ENCODE results near the gene ATG2B. TPM values are rescaled to one million over a fixed set of nuclear protein-coding genes. Genes with fewer than 3 reads are reported as not detected.

The ATG2B gene
- total RNA-seq, 3 donors from 2014 or later (not counting 1 experiment from before 2014, with no cell fraction given) = 34.8 to 45.6 (median 35.8) TPM

- H3K4me1 ChIP-seq (ENCODE audit: control insufficient read depth, insufficient read depth, low read length) = peaks cover 24% of the 10 kb centered on the region
- H3K9me3 Mint-ChIP-seq = no peaks in the 10 kb centered on the region
- WGBS (ENCODE audit: insufficient coverage) = 2% methylated on average over 27 of the region's 27 CpGs
- no peak for TF ChIP-seq CTCF (IDR thresholded peaks at IDR 0.05)
- peak overlapping the region; percentile 83 to 93 for H3K27ac Mint-ChIP-seq
- peak in 2 of 3 donors; percentile 18 to 28 for ATAC-seq
- intact Hi-C loops (cut with micrococcal nuclease) = loop anchor here (2.0 kb wide), 1 partner anchor 828 kb away; the partner anchor contains the start of gene GLRX5
- H3K27me3 ChIP-seq (ENCODE audit: control insufficient read depth, insufficient read depth, low read length) = no peaks in the 10 kb centered on the region
- H3K9me3 ChIP-seq (ENCODE audit: control insufficient read depth, insufficient read depth, low read length) = no peaks in the 10 kb centered on the region
- H3K36me3 ChIP-seq (ENCODE audit: control insufficient read depth, insufficient read depth, low read length) = no peaks in the 10 kb centered on the region
- H3K4me3 Mint-ChIP-seq = peak overlapping the region; percentile 91
- peak overlapping the region; percentile 88 for H3K4me3 ChIP-seq (ENCODE audit: low read length)
- DNase-seq = peak; percentile 35 to 87
- no peaks in the 10 kb centered on the region for H3K36me3 Mint-ChIP-seq
- no peaks in the 10 kb centered on the region for H3K27me3 Mint-ChIP-seq (ENCODE audit: low read depth in 2 of 2)
- peaks cover 35 to 48% of the 10 kb centered on the region in 2 donors for H3K4me1 Mint-ChIP-seq
- H3K27ac ChIP-seq (ENCODE audit: low read length) = peak overlapping the region; percentile 92
Measured at GRCh38 chr14:96362071-96362964, 823 bp downstream of the ATG2B start.

- H3K36me3 ChIP-seq (ENCODE audit: control insufficient read depth, insufficient read depth, low read length) = no peaks in the 10 kb centered on the region
- no peak for DNase-seq
- H3K27ac ChIP-seq (ENCODE audit: low read length) = no peak overlapping the region
- TF ChIP-seq CTCF (IDR thresholded peaks at IDR 0.05) = no peak
- H3K4me3 ChIP-seq (ENCODE audit: low read length) = no peak overlapping the region
- Mint-ChIP-seq H3K9me3 (no peaks in the 10 kb centered on the region), H3K27ac (no peak overlapping the region), H3K36me3 (no peaks in the 10 kb centered on the region), H3K4me3 (no peak overlapping the region), H3K4me1 (peaks cover 31 to 53% of the 10 kb centered on the region in 2 donors), H3K27me3 (ENCODE audit: low read depth in 2 of 2) (no peaks in the 10 kb centered on the region)
- H3K27me3 ChIP-seq (ENCODE audit: control insufficient read depth, insufficient read depth, low read length) = no peaks in the 10 kb centered on the region
- no peak for ATAC-seq
- no peaks in the 10 kb centered on the region for H3K9me3 ChIP-seq (ENCODE audit: control insufficient read depth, insufficient read depth, low read length)
- H3K4me1 ChIP-seq (ENCODE audit: control insufficient read depth, insufficient read depth, low read length) = peaks cover 24% of the 10 kb centered on the region
- intact Hi-C loops (cut with micrococcal nuclease) = no loop called here
Measured at GRCh38 chr14:96359959-96360358, 3.2 kb downstream of the ATG2B start.

GRCh38 chr14:96357216-96357615 lies 5.9 kb downstream of the ATG2B start:
- DNase-seq (no peak), ATAC-seq (no peak)
- TF ChIP-seq CTCF (IDR thresholded peaks at IDR 0.05) = no peak
- peaks cover 8% of the 10 kb centered on the region for H3K4me1 ChIP-seq (ENCODE audit: control insufficient read depth, insufficient read depth, low read length)
- H3K9me3 Mint-ChIP-seq = no peaks in the 10 kb centered on the region
- H3K36me3 ChIP-seq (ENCODE audit: control insufficient read depth, insufficient read depth, low read length) = no peaks in the 10 kb centered on the region
- H3K27me3 Mint-ChIP-seq (ENCODE audit: low read depth in 2 of 2) = no peaks in the 10 kb centered on the region
- no peaks in the 10 kb centered on the region for H3K36me3 Mint-ChIP-seq
- H3K27ac ChIP-seq (ENCODE audit: low read length) = no peak overlapping the region
- peaks cover 17 to 42% of the 10 kb centered on the region in 2 donors for H3K4me1 Mint-ChIP-seq
- H3K4me3 Mint-ChIP-seq = no peak overlapping the region
- H3K27ac Mint-ChIP-seq = no peak overlapping the region
- H3K4me3 ChIP-seq (ENCODE audit: low read length) = no peak overlapping the region
- 97% methylated on average over 3 of the region's 3 CpGs for WGBS (ENCODE audit: insufficient coverage)
- H3K27me3 ChIP-seq (ENCODE audit: control insufficient read depth, insufficient read depth, low read length) = no peaks in the 10 kb centered on the region
- H3K9me3 ChIP-seq (ENCODE audit: control insufficient read depth, insufficient read depth, low read length) = no peaks in the 10 kb centered on the region
- intact Hi-C loops (cut with micrococcal nuclease) = no loop called here

Measured in natural killer cell (primary cell).